Measurements from ENCODE around the gene FAM120B. TPM values are rescaled to one million over a fixed set of nuclear protein-coding genes. Genes with fewer than 3 reads are reported as not detected.

The FAM120B gene
- total and polyA plus RNA-seq, 2 experiments from 2014 or later, result 7.2 to 16.7 TPM

- no peaks in the 10 kb centered on the region for H3K4me1 ChIP-seq (ENCODE audit: insufficient read depth)
- H3K27ac ChIP-seq (ENCODE audit: low read depth), result no peak overlapping the region
- H3K4me2 ChIP-seq, result no peak overlapping the region
- H3K4me1 Mint-ChIP-seq, result peaks cover 4% of the 10 kb centered on the region
- no peaks in the 10 kb centered on the region for H3K79me2 ChIP-seq (replicated peaks; ENCODE audit: insufficient read depth)
- peaks cover 15% of the 10 kb centered on the region for H3K27me3 Mint-ChIP-seq (ENCODE audit: insufficient read depth, low read depth, poor library complexity)
- H3K36me3 ChIP-seq (ENCODE audit: insufficient read depth), result no peaks in the 10 kb centered on the region
- H3K9me3 Mint-ChIP-seq, result peaks cover 12% of the 10 kb centered on the region
- H4K20me1 ChIP-seq (replicated peaks; ENCODE audit: insufficient read depth), result no peaks in the 10 kb centered on the region
- H3K9me2 ChIP-seq (ENCODE audit: insufficient read depth), result no peaks in the 10 kb centered on the region
- ATAC-seq (no peak; the same call in 2 of the 3 replicates), DNase-seq (ENCODE audit: low spot score) (no peak)
- no peak overlapping the region for H2AFZ ChIP-seq
- no peak for TF ChIP-seq JUNB (IDR thresholded peaks at IDR 0.05; ENCODE audit: unreplicated experiment)
- peaks cover 5% of the 10 kb centered on the region; the same call in 2 of the 3 replicates for H3K36me3 Mint-ChIP-seq (ENCODE audit: low read depth)
- no peak overlapping the region for H3K27ac Mint-ChIP-seq
- no peaks in the 10 kb centered on the region for H3K27me3 ChIP-seq (ENCODE audit: insufficient read depth)
- no peak overlapping the region for H3K4me3 ChIP-seq
- no peaks in the 10 kb centered on the region for H3F3A ChIP-seq (replicated peaks; ENCODE audit: low read depth)
- no peak overlapping the region for H3K4me3 Mint-ChIP-seq
Measured at GRCh38 chr6:170450916-170451761, 144.6 kb downstream of the FAM120B start.

GRCh38 chr6:170451762-170452651 is 145.4 kb downstream of the FAM120B start:
- H3F3A ChIP-seq (replicated peaks; ENCODE audit: low read depth), result no peaks in the 10 kb centered on the region
- Mint-ChIP-seq H3K4me3 (no peak overlapping the region), H3K36me3 (ENCODE audit: low read depth) (peaks cover under 1% of the 10 kb centered on the region; the same call in 1 of the 3 replicates), H3K4me1 (peaks cover 4% of the 10 kb centered on the region), H3K27ac (no peak overlapping the region), H3K27me3 (ENCODE audit: insufficient read depth, low read depth, poor library complexity) (peaks cover 12% of the 10 kb centered on the region), H3K9me3 (peaks cover 7% of the 10 kb centered on the region)
- H3K9me2 ChIP-seq (ENCODE audit: insufficient read depth), result no peaks in the 10 kb centered on the region
- no peaks in the 10 kb centered on the region for H4K20me1 ChIP-seq (replicated peaks; ENCODE audit: insufficient read depth)
- no peak for ATAC-seq
- no peak overlapping the region for H3K4me2 ChIP-seq
- no peaks in the 10 kb centered on the region for H3K36me3 ChIP-seq (ENCODE audit: insufficient read depth)
- H3K4me3 ChIP-seq, result no peak overlapping the region
- no peaks in the 10 kb centered on the region for H3K4me1 ChIP-seq (ENCODE audit: insufficient read depth)
- H3K27me3 ChIP-seq (ENCODE audit: insufficient read depth), result no peaks in the 10 kb centered on the region
- H2AFZ ChIP-seq, result no peak overlapping the region
- no peak for DNase-seq (ENCODE audit: low spot score)
- H3K27ac ChIP-seq (ENCODE audit: low read depth), result no peak overlapping the region
- H3K79me2 ChIP-seq (replicated peaks; ENCODE audit: insufficient read depth), result no peaks in the 10 kb centered on the region
- TF ChIP-seq EZH2 (IDR thresholded peaks at IDR 0.05; ENCODE audit: low read depth, unreplicated experiment) (no peak), ZNF462 (CRISPR knock-in tag; IDR thresholded peaks at IDR 0.05) (no peak), ZNF331 (CRISPR knock-in tag; IDR thresholded peaks at IDR 0.05; ENCODE audit: low read depth) (no peak), POLR2AphosphoS5 (IDR thresholded peaks at IDR 0.05; ENCODE audit: low read depth) (no peak), CREB1 (CRISPR knock-in tag; IDR thresholded peaks at IDR 0.05; ENCODE audit: low read depth) (no peak), ETS1 (IDR thresholded peaks at IDR 0.05) (no peak), EZH2phosphoT487 (IDR thresholded peaks at IDR 0.05; ENCODE audit: unreplicated experiment) (no peak), JUNB (IDR thresholded peaks at IDR 0.05; ENCODE audit: unreplicated experiment) (no peak), NANOG (IDR thresholded peaks at IDR 0.05; ENCODE audit: borderline replicate concordance) (no peak), ZNF114 (CRISPR knock-in tag; IDR thresholded peaks at IDR 0.05) (no peak)

Data from GM23338 (cell line).